ENCODE results near the gene TP53.

GRCh38 chr17:7719661-7720060, 32.4 kb upstream of the TP53 start:
- no peak for TF ChIP-seq EZH2 (IDR thresholded peaks at IDR 0.05; ENCODE audit: low read length)
- TF ChIP-seq, protein P1, sequence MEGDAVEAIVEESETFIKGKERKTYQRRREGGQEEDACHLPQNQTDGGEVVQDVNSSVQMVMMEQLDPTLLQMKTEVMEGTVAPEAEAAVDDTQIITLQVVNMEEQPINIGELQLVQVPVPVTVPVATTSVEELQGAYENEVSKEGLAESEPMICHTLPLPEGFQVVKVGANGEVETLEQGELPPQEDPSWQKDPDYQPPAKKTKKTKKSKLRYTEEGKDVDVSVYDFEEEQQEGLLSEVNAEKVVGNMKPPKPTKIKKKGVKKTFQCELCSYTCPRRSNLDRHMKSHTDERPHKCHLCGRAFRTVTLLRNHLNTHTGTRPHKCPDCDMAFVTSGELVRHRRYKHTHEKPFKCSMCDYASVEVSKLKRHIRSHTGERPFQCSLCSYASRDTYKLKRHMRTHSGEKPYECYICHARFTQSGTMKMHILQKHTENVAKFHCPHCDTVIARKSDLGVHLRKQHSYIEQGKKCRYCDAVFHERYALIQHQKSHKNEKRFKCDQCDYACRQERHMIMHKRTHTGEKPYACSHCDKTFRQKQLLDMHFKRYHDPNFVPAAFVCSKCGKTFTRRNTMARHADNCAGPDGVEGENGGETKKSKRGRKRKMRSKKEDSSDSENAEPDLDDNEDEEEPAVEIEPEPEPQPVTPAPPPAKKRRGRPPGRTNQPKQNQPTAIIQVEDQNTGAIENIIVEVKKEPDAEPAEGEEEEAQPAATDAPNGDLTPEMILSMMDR (optimal IDR thresholded peaks at IDR 0.05 in 1 of 3, IDR thresholded peaks at IDR 0.05 in 1 of 3, conservative IDR thresholded peaks at IDR 0.05 in 1 of 3; ENCODE audit: extremely low read depth in 1 of 3, insufficient read depth in 2 of 3, low read length in 3 of 3) = no peak
